Gastroesophageal sphincter (tissue), 4 donors: ENCODE data around the gene AUTS2. TPM values are rescaled to one million over a fixed set of nuclear protein-coding genes. Genes with fewer than 3 reads are reported as not detected.

Source experiments
- ATAC-seq: fragments of 150-250 bp; one replicate; pipeline ENCODE4 v1.9.1; 2016; ENCODE audit warnings: mild to moderate bottlenecking, moderate library complexity
- H3K27ac ChIP-seq, 4 donors: fragments of 200-600 bp; sonication (generic) in 3 of 4; 1 replicate in 3 of 4; 2 replicates in 1 of 4; pipeline ENCODE4 v1.5.1; 2016 to 2019
- H3K27me3 ChIP-seq: fragments of 200-600 bp; sonication (generic); one replicate; pipeline ENCODE4 v1.5.1; 2019
- H3K36me3 ChIP-seq, 2 donors: fragments of 200-600 bp; sonication (generic); one replicate each; pipeline ENCODE4 v1.5.1; 2019; ENCODE audit warnings: control low read depth in 1 of 2
- H3K4me1 ChIP-seq, 3 donors: fragments of 200-600 bp; sonication (generic); 1 replicate in 2 of 3; 2 replicates in 1 of 3; pipeline ENCODE4 v1.5.1; 2016 to 2019; ENCODE audit warnings: control low read depth in 2 of 3
- H3K4me3 ChIP-seq, 2 donors: fragments of 200-600 bp; sonication (generic); one replicate each; pipeline ENCODE4 v1.5.1; 2019; ENCODE audit warnings: mild to moderate bottlenecking in 1 of 2, moderate library complexity in 1 of 2
- H3K9me3 ChIP-seq, 3 donors: fragments of 200-600 bp; sonication (generic); one replicate each; pipeline ENCODE4 v1.5.1; 2017 to 2019; ENCODE audit warnings: control low read depth in 2 of 3
- CTCF ChIP-seq, 4 experiments: fragments of 200-600 bp in 2 of 4; fragments of 450-650 bp in 2 of 4; sonication (generic) in 1 of 4; IDR thresholded peaks; one replicate each; pipeline ENCODE4 v1.5.1; 2017 to 2019; ENCODE audit warnings: antibody characterized with exemption in 4 of 4, mild to moderate bottlenecking in 2 of 4, moderate library complexity in 2 of 4
- EP300 ChIP-seq: sonication (generic); formaldehyde crosslinking; IDR thresholded peaks from one replicate; pipeline ENCODE4 v1.6.1; 2017; ENCODE audit warnings: antibody characterized with exemption, mild to moderate bottlenecking
- POLR2A ChIP-seq, 2 donors: fragments of 450-650 bp; IDR thresholded peaks; one replicate each; pipeline ENCODE4 v1.6.1; 2017; ENCODE audit warnings: antibody characterized with exemption in 2 of 2, mild to moderate bottlenecking in 2 of 2, moderate library complexity in 1 of 2
- POLR2AphosphoS5 ChIP-seq: sonication (generic); formaldehyde crosslinking; IDR thresholded peaks from one replicate; pipeline ENCODE4 v1.6.1; 2017; ENCODE audit warnings: antibody characterized with exemption
- WGBS, 2 donors: methylation state at CpG; one replicate each; pipeline ENCODE4 v1.1.5; 2018; ENCODE audit warnings: low coverage in 1 of 2; 5-methylcytosine and 5-hydroxymethylcytosine counted together
- total RNA-seq, 4 donors: library from RNA; depleted of rRNA; stranded (reverse); fragments of >200 nt; gene quantifications; one replicate each; pipeline ENCODE4 v1.1.0, GENCODE V29; 2016

Gene AUTS2
- total RNA-seq, 4 donors from 2014 or later = 12.2 to 48.7 (median 44.1) TPM

GRCh38 chr7:69860486-69860885 is 262.2 kb downstream of the AUTS2 start:
- H3K27ac ChIP-seq = no peak overlapping the region
- no peaks in the 10 kb centered on the region for H3K9me3 ChIP-seq
- TF ChIP-seq CTCF (IDR thresholded peaks at IDR 0.05) (no peak), POLR2AphosphoS5 (no peak), POLR2A (IDR thresholded peaks at IDR 0.05) (no peak), EP300 (no peak)
- no peak for ATAC-seq
- peaks cover 0 to 55% (median 0%) of the 10 kb centered on the region in 3 donors for H3K4me1 ChIP-seq
- 90 to 100% methylated on average over 3 of the region's 3 CpGs for WGBS, 2 donors
- no peaks in the 10 kb centered on the region for H3K27me3 ChIP-seq
- H3K4me3 ChIP-seq = no peak overlapping the region
- H3K36me3 ChIP-seq = no peaks in the 10 kb centered on the region

- no peak for ATAC-seq
- no peaks in the 10 kb centered on the region for H3K36me3 ChIP-seq
- H3K27me3 ChIP-seq = no peaks in the 10 kb centered on the region
- peaks cover 0 to 55% (median 0%) of the 10 kb centered on the region in 3 donors for H3K4me1 ChIP-seq
- H3K27ac ChIP-seq = no peak overlapping the region
- 81 to 93% methylated on average over 2 to 3 of the region's 3 CpGs for WGBS, 2 donors
- no peak overlapping the region for H3K4me3 ChIP-seq
- TF ChIP-seq POLR2A (IDR thresholded peaks at IDR 0.05) = no peak
- no peak for TF ChIP-seq CTCF (IDR thresholded peaks at IDR 0.05)
- no peak for TF ChIP-seq POLR2AphosphoS5
- TF ChIP-seq EP300 = no peak
- no peaks in the 10 kb centered on the region for H3K9me3 ChIP-seq
Observed at GRCh38 chr7:69860941-69861622, 262.8 kb downstream of the AUTS2 start.

- Histone ChIP-seq H3K27me3 (no peaks in the 10 kb centered on the region), H3K9me3 (no peaks in the 10 kb centered on the region), H3K36me3 (no peaks in the 10 kb centered on the region), H3K27ac (no peak overlapping the region), H3K4me1 (peaks cover 0 to 51% (median 0%) of the 10 kb centered on the region in 3 donors), H3K4me3 (no peak overlapping the region)
- ATAC-seq = no peak
- 28 to 36% methylated on average over 5 of the region's 5 CpGs for WGBS, 2 donors
- TF ChIP-seq CTCF (IDR thresholded peaks at IDR 0.05) (no peak), POLR2AphosphoS5 (no peak), POLR2A (IDR thresholded peaks at IDR 0.05) (no peak), EP300 (no peak)
Observed at GRCh38 chr7:69862413-69863064, 264.3 kb downstream of the AUTS2 start.

- H3K4me1 ChIP-seq = peaks cover 0 to 56% (median 0%) of the 10 kb centered on the region in 3 donors
Observed at GRCh38 chr7:69864274-69864673, 266.0 kb downstream of the AUTS2 start.

More at GRCh38 chr7:69864274-69864673, 266.0 kb downstream of the AUTS2 start:
- H3K36me3 ChIP-seq = no peaks in the 10 kb centered on the region
- ATAC-seq = no peak
- no peak overlapping the region for H3K4me3 ChIP-seq
- no peak for TF ChIP-seq EP300
- no peak for TF ChIP-seq CTCF (IDR thresholded peaks at IDR 0.05)
- no peak for TF ChIP-seq POLR2AphosphoS5
- no peak for TF ChIP-seq POLR2A (IDR thresholded peaks at IDR 0.05)
- H3K27ac ChIP-seq = no peak overlapping the region
- no peaks in the 10 kb centered on the region for H3K9me3 ChIP-seq
- 20 to 50% methylated on average over 1 of the region's 1 CpG for WGBS, 2 donors
- no peaks in the 10 kb centered on the region for H3K27me3 ChIP-seq
